ENCODE data around the gene LEMD2.

Gene LEMD2

DNA sequence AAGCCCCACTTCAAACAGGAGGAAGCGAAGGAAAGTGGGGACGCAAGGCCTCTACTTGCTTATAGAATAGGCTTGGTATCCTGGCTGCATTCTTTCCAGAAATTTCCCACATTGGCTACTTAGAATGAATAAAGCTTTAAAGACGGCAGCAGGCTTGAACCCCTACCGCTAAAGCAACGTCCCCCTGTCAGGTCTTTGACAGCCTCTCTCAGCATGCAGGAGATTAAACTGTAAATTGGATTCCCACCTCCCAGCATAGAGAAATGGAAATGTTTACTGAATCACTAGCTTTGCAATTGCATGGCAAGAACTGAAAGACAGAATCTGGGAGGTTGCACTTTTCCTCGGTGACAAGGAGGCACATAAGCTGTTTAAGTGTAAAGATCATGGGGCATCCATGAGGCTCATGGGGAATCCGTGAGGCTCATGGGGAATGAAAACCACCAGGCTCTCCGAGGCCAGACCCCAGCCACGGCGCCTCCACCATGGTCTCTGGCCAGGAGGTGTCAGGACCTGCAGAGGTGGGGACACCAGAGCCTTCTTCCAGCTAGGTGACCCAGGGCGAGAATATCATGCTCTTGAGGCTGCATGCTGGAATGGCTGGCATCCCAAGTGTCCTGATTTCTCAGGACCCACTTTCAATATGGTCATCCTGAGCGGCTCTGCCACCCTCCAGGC lies 10.3 kb downstream of the LEMD2 start:
- Mint-ChIP-seq H3K9me3 (no peaks in the 10 kb centered on the region), H3K4me1 (no peaks in the 10 kb centered on the region), H3K27ac (no peak overlapping the region), H3K27me3 (no peaks in the 10 kb centered on the region), H3K36me3 (ENCODE audit: low read depth) (peaks cover 26% of the 10 kb centered on the region), H3K4me3 (no peak overlapping the region)
- ATAC-seq (no peak), DNase-seq (no peak)

DNA sequence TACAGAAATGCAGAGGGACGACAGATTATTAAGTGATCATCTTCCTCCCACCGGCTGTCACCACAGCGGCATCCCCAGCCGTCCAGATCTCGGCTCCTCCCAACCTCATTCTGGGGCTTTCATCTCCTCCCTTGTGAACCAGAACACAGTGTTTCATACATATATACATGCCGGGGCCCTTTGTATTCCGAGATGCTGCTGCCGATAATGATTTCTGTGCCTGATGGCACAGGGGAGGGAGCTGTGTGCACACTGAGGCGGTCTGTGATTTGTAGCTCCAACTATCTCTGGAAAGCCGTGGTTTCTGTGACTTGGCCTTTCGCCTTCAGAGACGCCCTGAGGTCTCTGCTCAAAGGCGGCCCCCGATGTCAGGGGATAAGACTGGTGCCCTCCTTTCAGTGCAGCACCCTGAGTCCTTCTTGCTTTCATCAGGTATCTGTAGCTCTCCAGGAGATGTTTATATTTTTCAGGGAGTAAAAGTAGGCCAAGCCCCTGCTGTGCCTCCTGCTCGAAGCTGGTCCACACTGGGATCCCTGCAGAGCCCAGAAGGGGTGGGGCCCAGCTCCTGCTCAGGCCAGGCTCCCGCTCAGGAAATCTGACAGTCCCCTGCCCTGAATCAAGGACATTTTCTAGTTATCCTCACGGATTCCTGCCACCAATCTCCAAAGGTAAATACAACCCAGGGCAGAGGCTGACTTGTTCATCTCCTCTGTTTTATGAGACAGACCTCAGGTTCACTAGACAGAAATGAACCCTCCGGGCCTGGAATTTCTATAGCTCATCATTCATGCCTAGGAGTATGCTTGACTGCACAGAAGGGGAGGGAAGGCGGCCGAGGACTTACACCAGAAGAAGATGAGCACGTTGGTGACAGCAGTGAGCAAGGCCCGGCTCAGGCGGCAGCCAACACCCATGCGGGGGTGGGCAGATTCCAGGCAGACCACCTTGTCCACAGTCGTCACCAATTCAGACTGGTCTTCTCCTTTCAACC lies 11.2 kb downstream of the LEMD2 start:
- H3K27me3 Mint-ChIP-seq, result no peaks in the 10 kb centered on the region
- H3K9me3 Mint-ChIP-seq, result no peaks in the 10 kb centered on the region
- ATAC-seq, result no peak
- H3K4me3 Mint-ChIP-seq, result no peak overlapping the region
- H3K4me1 Mint-ChIP-seq, result no peaks in the 10 kb centered on the region
- peaks cover 24% of the 10 kb centered on the region for H3K36me3 Mint-ChIP-seq (ENCODE audit: low read depth)
- no peak overlapping the region for H3K27ac Mint-ChIP-seq
- no peak for DNase-seq

DNA sequence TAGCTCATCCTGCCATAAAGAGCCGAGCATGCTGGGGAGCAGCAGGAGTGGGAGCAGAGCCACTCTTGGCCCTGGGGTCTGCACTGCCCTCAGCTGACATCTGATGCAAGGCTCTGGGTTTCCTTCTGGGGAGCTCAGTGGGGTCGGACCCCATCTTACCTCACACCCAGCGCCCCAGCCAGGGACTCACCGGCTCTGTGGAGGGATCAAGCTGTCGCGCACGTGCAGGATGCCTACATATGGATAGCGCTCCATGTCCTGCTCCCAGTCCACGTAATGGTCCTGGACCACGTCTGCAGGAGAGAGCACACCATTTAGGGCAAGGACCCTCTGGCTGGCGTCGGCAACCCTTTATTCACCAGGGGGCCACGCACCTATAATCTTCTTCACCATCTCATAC lies 12.2 kb downstream of the LEMD2 start:
- ATAC-seq, result no peak
- no peak overlapping the region for H3K27ac Mint-ChIP-seq
- no peaks in the 10 kb centered on the region for H3K27me3 Mint-ChIP-seq
- no peak for DNase-seq
- H3K4me1 Mint-ChIP-seq, result no peaks in the 10 kb centered on the region
- no peaks in the 10 kb centered on the region for H3K9me3 Mint-ChIP-seq
- peaks cover 27% of the 10 kb centered on the region for H3K36me3 Mint-ChIP-seq (ENCODE audit: low read depth)
- no peak overlapping the region for H3K4me3 Mint-ChIP-seq

DNA sequence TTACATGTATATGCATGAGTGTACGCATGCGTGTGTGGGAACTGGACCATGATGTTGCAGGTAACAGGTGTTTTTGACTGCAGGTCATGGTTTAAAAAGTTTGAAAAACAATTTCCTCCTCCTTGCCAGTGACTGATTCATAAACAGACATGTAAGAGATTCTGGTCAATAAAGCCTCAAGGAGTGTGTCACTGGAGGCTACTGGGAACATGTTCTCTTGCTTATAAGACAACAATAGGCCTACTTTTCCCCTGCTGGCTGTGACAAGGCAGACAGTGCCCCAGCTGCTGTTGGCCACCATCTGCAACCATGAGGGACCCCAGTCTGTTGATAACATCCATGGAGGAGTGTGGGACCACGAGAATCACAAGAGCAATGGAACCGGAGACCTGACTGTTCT lies 12.7 kb downstream of the LEMD2 start:
- peaks cover 27% of the 10 kb centered on the region for H3K36me3 Mint-ChIP-seq (ENCODE audit: low read depth)
- no peak overlapping the region for H3K4me3 Mint-ChIP-seq
- no peak overlapping the region for H3K27ac Mint-ChIP-seq
- H3K27me3 Mint-ChIP-seq, result no peaks in the 10 kb centered on the region
- ATAC-seq (no peak), DNase-seq (no peak)
- no peaks in the 10 kb centered on the region for H3K9me3 Mint-ChIP-seq
- no peaks in the 10 kb centered on the region for H3K4me1 Mint-ChIP-seq

DNA sequence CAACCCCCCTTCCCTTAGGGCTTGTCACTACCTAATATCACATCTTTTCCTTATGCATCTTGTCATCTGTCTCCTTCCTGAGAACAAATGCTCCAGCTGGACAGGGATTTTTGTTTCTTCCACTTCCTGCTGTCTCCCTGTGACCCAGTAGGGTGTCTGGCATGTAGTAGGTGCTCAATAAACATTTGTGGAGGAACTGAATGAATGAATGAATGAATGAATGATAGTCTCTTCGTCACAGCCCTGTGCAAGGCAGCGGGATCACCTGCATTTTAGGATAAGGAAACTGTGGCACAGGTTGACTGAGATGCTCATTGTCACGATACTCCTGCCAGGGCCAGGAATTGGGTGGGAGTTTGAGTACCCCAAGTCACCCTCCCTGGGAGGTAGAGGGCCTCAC lies 14.2 kb downstream of the LEMD2 start:
- Mint-ChIP-seq H3K27ac (no peak overlapping the region), H3K36me3 (ENCODE audit: low read depth) (peaks cover 27% of the 10 kb centered on the region), H3K4me1 (no peaks in the 10 kb centered on the region), H3K27me3 (no peaks in the 10 kb centered on the region), H3K4me3 (no peak overlapping the region), H3K9me3 (no peaks in the 10 kb centered on the region)
- ATAC-seq (no peak), DNase-seq (no peak)

DNA sequence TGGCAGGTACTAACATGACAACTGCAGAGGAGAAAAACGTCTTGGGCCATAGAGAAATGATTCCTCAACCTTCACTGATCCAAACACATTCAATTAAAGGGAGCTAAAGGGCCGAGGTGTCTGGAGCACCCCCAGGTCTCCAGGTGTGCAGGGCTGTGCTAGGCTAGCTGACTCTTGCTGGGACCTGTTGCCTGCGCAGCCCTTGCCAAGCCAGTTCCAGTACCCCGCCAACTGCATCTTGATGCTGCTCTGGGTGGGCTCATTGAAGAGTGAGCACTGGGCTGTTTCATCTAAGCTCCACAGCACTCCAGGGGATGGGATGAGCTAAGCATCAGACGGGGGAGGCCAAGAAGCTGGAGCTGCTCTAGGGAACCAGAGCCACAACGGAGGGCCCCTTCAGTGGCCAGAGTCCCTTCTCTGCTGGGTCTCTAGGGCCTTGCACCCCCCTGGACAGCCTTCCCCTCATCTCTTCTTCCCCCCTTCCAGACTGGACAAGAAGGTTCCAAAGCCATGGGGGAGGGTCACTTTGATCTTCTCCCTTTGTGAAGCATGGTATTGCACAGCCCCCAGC lies 15.9 kb downstream of the LEMD2 start:
- Mint-ChIP-seq H3K4me3 (no peak overlapping the region), H3K9me3 (no peaks in the 10 kb centered on the region), H3K27ac (no peak overlapping the region), H3K36me3 (ENCODE audit: low read depth) (peaks cover 18% of the 10 kb centered on the region), H3K4me1 (no peaks in the 10 kb centered on the region), H3K27me3 (peaks cover 2% of the 10 kb centered on the region)
- ATAC-seq, result no peak
- DNase-seq, result no peak

DNA sequence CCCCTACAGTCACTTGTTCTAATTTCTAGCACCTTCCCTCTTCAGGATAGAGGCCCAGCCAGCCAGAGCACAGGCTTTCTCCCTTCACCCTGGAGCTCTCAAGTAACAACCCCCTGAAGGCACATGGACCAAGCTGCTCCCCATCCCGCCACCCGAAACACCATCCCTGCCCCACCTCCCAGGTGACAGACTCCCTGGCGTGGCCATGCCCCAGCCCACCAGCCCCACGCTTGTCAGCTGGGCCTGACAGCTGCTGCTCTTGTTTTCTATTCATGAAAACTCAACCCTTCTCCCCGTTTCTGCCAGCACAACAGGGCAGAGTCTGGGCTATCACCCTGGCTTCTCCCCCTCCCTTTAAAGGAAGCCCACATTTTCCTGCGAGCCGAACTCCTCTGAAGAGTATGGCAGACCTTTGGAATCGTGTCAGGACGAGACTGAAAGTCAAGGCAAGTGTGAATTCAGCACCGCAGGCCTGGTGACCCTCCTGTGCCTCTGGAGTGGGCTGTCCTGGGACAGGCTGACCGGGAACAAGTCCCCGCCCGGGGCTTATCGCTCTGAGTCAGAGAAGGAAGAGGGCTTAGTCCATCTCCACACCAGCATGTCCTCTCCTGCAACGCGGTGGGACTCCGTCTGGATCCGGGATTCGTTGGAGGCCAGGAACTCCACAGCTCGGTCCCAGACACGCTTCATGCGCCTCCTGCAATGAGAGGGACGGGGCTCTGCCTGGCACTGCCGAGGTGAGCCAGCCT lies 16.7 kb downstream of the LEMD2 start:
- no peak for ATAC-seq
- Mint-ChIP-seq H3K27ac (no peak overlapping the region), H3K36me3 (ENCODE audit: low read depth) (peaks cover 17% of the 10 kb centered on the region), H3K4me3 (no peak overlapping the region), H3K9me3 (no peaks in the 10 kb centered on the region), H3K27me3 (peaks cover 2% of the 10 kb centered on the region), H3K4me1 (no peaks in the 10 kb centered on the region)
- DNase-seq, result no peak

DNA sequence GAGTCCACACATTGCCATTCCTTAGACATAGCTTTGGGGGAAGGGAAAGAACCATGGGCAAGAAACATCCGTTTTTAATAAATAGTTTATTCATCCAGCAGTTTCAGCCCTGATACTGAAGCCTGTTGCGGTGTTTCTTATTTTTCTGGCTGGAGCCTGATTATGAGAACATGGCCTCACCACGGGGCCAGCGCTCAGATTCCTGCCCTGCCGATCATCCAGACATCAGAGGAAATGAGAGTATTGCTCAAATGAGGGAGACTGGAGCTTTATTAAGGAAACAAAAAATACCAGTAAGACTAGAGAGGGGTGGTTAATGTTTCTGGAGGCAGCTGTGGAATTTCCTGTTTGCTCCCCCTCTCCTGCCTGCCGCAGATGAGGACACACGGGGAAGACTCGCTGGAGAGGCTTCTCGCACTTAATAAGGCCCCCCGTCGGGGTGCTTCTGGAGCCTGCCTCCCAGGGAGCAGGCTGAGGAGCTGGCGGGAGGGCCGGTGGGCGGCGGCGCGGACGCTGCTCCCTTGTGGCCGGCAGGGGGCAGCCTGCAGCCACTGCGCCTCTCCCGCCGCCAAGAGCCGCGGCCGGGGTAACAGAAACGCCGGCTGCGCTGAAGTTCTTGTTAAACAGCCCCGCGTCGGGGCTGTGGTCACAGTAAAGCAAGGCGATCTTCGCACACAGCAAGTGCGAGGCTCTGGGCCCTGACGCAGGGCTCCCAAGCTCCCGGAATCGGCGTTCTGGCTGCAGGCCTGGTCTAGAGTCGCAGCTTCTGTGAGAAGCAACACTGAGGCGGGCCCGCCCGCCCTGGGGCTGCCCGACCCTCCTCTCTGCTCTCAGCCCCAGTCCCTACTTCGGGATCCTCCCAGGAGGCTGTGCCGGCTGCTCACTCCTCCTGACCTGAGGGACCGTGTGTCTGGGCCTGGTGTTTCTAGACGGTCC lies 17.5 kb downstream of the LEMD2 start:
- H3K4me1 Mint-ChIP-seq, result no peaks in the 10 kb centered on the region
- DNase-seq (peak; percentile 69), ATAC-seq (peak; percentile 72)
- H3K4me3 Mint-ChIP-seq, result no peak overlapping the region
- H3K27ac Mint-ChIP-seq, result no peak overlapping the region
- peaks cover 14% of the 10 kb centered on the region for H3K36me3 Mint-ChIP-seq (ENCODE audit: low read depth)
- H3K27me3 Mint-ChIP-seq, result peaks cover 5% of the 10 kb centered on the region
- no peaks in the 10 kb centered on the region for H3K9me3 Mint-ChIP-seq

DNA sequence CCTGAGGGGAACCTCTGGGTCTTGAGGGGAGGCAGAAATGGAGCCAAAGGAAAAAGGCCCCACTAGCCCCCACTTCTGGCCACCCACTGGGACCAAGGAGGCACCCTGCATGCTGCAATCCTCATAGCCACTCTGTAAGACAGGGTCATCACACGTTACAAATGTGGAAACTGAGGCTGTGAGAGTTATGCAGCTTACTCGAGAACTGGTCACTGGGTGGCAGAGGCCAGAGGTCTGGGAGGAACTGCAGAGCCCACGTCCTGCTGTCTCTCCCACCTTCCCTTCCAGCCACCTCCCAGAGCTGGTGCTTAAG lies 18.1 kb downstream of the LEMD2 start:
- H3K27ac Mint-ChIP-seq, result no peak overlapping the region
- H3K4me1 Mint-ChIP-seq, result no peaks in the 10 kb centered on the region
- DNase-seq (no peak), ATAC-seq (no peak)
- peaks cover 6% of the 10 kb centered on the region for H3K27me3 Mint-ChIP-seq
- no peaks in the 10 kb centered on the region for H3K9me3 Mint-ChIP-seq
- H3K36me3 Mint-ChIP-seq (ENCODE audit: low read depth), result peaks cover 10% of the 10 kb centered on the region
- H3K4me3 Mint-ChIP-seq, result no peak overlapping the region

DNA sequence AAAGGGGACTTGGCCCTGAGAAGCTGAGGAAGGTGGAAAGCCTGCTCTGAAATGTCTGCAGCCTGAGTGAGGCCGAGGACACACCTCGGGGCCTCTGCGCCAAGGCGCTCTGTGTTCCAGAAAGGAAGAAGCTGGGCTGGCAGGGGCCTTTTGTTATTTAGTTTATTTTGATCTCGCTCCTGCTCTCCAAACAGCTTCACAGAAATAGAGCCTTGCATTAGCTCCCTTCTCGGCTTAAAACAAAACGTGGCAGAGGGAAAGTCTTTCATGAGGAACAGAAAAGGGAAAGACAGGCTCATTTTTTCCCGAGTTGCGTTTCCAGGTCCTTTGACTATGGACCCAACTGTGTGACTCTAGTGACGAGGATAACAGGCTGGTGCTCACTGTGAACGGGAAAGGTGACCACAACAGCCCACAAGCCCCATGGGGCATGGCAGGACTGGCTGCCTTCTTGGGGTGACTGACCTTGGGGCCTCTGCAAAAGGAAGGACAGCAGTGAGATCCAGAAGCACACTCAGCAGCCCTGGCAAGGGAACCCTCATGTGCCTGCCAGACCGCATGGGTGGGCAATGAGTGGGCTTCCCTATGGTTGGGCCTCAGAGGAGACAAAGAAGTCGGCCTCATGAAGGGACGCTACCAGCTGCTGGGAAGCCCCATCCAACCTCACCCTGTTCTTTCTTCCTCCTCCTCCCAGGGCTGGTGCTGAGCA lies 18.7 kb downstream of the LEMD2 start:
- no peaks in the 10 kb centered on the region for H3K4me1 Mint-ChIP-seq
- peaks cover 8% of the 10 kb centered on the region for H3K36me3 Mint-ChIP-seq (ENCODE audit: low read depth)
- H3K27ac Mint-ChIP-seq, result no peak overlapping the region
- H3K4me3 Mint-ChIP-seq, result no peak overlapping the region
- DNase-seq (no peak), ATAC-seq (no peak)
- peaks cover 6% of the 10 kb centered on the region for H3K27me3 Mint-ChIP-seq
- H3K9me3 Mint-ChIP-seq, result no peaks in the 10 kb centered on the region

DNA sequence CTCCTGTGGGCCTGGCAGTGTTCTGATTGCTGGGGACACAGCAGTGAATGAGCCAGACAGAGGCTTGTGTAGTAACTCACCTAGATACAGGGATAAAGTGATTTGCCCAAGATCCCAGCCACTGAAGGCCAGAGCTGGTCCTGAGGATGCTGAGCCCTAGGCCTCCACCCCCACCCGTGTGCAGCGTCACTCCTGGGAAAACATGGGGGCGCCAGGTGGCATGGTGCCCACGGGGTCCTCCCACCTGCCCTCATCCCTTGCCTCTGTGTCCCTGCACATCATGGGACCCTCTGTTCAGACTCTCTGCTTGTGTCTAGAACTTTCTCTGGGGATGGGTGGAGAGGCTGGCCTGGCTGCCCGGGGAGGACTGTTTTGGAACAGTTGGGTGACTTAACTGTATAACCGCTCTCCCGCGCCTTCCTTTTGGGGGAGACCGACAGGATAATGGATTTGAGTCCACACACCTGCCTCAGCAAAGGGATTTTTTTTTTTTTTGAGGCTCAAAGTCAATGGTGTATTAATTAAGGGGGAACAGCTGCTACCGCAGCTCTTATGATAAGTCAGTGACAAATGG lies 19.6 kb downstream of the LEMD2 start:
- H3K27ac Mint-ChIP-seq, result no peak overlapping the region
- H3K27me3 Mint-ChIP-seq, result peaks cover 9% of the 10 kb centered on the region

DNA sequence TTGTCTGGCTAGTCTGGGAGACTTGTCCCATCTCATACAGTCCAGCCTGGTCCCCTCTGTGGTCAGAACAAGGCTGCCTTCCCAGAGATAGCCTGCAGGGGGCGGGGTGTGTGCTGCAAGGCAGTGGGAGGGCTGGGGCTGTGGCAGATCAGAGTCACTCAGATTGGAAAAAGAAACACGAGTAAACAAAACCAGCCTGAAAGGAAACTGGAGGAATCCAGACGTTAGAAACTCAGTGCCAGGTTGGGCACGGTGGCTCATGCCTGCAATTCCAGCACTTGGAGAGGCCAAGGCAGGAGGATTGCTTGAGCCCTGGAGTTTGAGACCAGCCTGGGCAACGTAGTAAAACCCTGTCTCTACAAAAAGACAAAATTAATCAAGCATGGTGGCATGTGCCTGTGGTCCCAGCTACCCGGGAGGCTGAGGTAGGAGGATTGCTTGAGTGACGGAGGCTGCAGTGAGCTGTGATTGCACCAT lies 20.2 kb downstream of the LEMD2 start:
- H3K27me3 Mint-ChIP-seq, result peaks cover 9% of the 10 kb centered on the region
- peaks cover 5% of the 10 kb centered on the region for H3K36me3 Mint-ChIP-seq (ENCODE audit: low read depth)
- H3K9me3 Mint-ChIP-seq, result no peaks in the 10 kb centered on the region
- DNase-seq, result peak; percentile 81
- H3K4me3 Mint-ChIP-seq, result no peak overlapping the region
- H3K27ac Mint-ChIP-seq, result no peak overlapping the region
- no peaks in the 10 kb centered on the region for H3K4me1 Mint-ChIP-seq
- peak; percentile 72 for ATAC-seq

More for the DNA sequence above, 19.6 kb downstream of the LEMD2 start:
- Mint-ChIP-seq H3K9me3 (no peaks in the 10 kb centered on the region), H3K4me3 (no peak overlapping the region), H3K36me3 (ENCODE audit: low read depth) (peaks cover 5% of the 10 kb centered on the region), H3K4me1 (no peaks in the 10 kb centered on the region)
- ATAC-seq, result no peak
- no peak for DNase-seq

All from activated naive CD8-positive, alpha-beta T cell treated with anti-CD3 and anti-CD28 coated beads, Interleukin-2, amount 50 U/mL, for 24 hours (primary cell).